HPDE6-E6E7 (cell line): Measurements from ENCODE around the gene TMPRSS15.

ENCODE experiments used
- DNase-seq: peaks from one replicate; pipeline ENCODE4 v3.0.0; 2011; ENCODE audit warnings: missing footprints; ENCODE audit errors: extremely low spot score

Gene TMPRSS15

GRCh38 chr21:18349468-18349867, 54.1 kb downstream of the TMPRSS15 start:
- DNase-seq = no peak

- DNase-seq = no peak
Measured at GRCh38 chr21:18340387-18340942, 63.1 kb downstream of the TMPRSS15 start.

GRCh38 chr21:18335651-18336236, 67.8 kb downstream of the TMPRSS15 start:
- DNase-seq = no peak

- no peak for DNase-seq
Measured at GRCh38 chr21:18334066-18334465, 69.5 kb downstream of the TMPRSS15 start.

- no peak for DNase-seq
Measured at GRCh38 chr21:18318156-18318555, 85.4 kb downstream of the TMPRSS15 start.

GRCh38 chr21:18298228-18298627, 105.4 kb downstream of the TMPRSS15 start:
- no peak for DNase-seq

DNA sequence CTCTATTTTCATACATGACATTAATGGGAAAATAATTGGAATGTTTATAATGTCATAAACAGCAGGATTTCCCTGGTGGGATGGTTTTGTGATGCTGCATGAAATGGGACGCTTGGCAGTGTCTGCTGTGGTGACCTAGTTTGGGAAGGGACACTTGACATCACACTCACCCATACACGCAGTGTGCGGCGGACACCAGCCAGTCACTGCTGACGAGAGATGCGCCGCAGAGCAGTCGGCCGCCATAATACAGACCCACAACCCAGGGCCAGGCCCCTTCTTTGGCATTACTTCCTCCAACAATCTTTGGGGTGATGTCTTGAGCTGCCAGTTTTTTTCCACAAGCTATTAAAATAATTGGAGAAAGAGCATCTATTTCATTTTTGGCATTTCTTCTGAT, 109.5 kb downstream of the TMPRSS15 start:
- no peak for DNase-seq

GRCh38 chr21:18289876-18290275, 113.7 kb downstream of the TMPRSS15 start:
- DNase-seq = no peak

- DNase-seq = no peak
Measured at GRCh38 chr21:18285379-18285778, 118.2 kb downstream of the TMPRSS15 start.

DNA sequence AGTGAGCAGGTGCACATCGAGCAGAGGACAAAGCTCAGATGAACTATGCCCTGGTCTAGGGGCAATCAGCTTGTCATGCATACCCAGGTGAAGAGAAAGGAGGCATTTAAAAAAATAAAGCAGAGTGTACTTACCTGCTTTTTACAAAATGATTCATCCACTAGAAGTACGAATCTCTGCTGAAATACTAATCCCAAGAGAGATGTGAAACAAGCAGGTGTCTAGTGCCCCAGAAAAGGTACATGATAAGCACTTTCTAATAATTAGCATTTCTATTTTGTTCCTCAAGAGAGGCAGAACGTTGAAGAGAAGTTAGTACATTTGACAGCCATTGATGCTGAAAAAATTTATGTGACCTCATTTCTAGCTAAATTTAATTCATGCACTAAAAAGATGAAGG, 127.8 kb downstream of the TMPRSS15 start:
- DNase-seq = no peak

GRCh38 chr21:18274370-18274769, 129.2 kb downstream of the TMPRSS15 start:
- DNase-seq = no peak

GRCh38 chr21:18273400-18273799, 130.2 kb downstream of the TMPRSS15 start:
- DNase-seq = no peak

- no peak for DNase-seq
Measured at GRCh38 chr21:18269856-18270255, 133.7 kb downstream of the TMPRSS15 start.

DNA sequence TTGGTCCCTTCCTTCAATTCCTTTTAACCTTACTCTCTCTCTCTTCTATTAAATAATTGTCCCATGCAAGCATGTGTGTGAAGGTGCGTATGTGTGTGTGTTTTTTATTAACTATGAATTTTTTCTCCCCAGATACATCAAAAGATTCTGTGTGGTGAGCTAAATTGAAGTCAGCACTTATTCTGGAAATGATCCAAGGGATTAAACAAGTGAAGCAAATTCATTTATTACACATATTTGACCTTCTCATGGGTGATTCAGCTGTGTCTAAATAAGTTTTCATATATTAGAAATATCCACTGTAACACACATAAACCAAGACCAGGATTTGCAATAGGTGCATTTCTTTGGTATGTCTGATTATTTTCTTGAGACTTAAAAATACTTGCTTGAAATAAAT, 134.7 kb downstream of the TMPRSS15 start:
- DNase-seq = no peak

GRCh38 chr21:18267496-18267895, 136.1 kb downstream of the TMPRSS15 start:
- no peak for DNase-seq

- DNase-seq = no peak
Measured at GRCh38 chr21:18265944-18266343, 137.6 kb downstream of the TMPRSS15 start.

GRCh38 chr21:18253799-18254198, 149.8 kb downstream of the TMPRSS15 start:
- no peak for DNase-seq

GRCh38 chr21:18253221-18253620, 150.4 kb downstream of the TMPRSS15 start:
- DNase-seq = no peak

DNA sequence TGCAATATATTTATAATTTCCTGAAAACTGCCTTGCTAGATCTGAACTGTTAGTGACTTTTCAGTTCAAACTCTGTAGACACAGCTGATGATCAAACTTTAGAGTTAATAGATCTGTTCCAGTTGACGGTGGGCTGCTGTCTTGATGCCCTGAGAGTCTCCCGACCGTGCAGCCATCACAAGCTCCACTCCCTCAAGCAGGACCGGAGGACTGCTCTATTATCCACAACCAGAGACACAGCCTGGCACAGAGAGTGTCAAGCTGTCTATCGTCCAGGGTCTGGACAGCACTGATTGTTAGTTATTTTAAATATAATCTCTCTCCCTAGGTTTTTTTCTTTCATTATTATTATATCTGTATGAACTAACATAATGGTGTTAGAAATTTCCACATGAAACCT, 150.9 kb downstream of the TMPRSS15 start:
- no peak for DNase-seq

- DNase-seq = no peak
Measured at GRCh38 chr21:18252256-18252655, 151.3 kb downstream of the TMPRSS15 start.

- no peak for DNase-seq
Measured at GRCh38 chr21:18251065-18251464, 152.5 kb downstream of the TMPRSS15 start.

DNA sequence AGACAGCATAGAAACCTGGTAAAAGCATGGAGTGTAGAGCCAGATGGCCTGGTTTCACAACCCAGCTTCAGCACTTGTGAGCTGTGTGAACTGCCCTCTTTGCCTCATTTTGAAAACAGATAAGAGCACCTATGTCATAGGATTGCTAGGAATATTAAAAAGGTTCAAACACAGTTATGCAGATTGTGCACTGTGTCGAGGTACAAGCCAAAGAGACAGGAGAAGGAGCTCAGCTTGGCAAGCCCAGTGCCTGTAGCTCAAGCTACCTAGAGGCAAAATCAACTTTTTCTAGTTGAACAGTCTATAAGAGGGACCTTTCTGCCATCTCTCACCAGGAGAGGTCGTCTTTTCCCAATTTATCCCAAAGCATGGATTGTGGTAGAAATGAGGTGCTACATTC, 153.9 kb downstream of the TMPRSS15 start:
- DNase-seq = no peak

- no peak for DNase-seq
Measured at GRCh38 chr21:18248171-18248570, 155.4 kb downstream of the TMPRSS15 start.

DNA sequence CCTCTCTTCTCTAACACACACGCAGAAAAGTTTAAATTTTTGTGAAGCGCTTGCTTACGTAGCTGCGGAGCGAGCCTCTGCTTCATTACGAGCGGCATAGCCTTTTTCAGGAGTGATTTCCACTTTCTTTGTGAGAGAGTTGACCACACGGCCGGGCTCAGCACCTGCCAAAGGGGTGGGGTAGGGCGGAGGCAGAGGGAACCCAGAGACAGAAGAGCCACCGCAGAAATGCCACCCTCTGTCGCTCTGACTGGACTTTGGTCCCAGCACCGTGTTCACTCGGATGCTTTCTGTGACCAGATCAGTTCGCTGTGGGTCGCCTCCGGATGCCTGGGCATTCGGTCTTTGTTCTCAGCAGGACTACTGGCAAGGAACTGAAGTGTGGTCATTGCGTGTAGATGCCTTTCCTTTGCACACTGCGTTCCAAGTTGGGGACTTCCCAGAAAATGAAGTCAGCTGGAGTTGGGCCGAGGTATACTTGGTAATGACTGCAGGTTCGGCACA, 158.1 kb downstream of the TMPRSS15 start:
- DNase-seq = no peak
